A549 (cell line): Measurements from ENCODE around the gene OLIG1. TPM values are rescaled to one million over a fixed set of nuclear protein-coding genes. Genes with fewer than 3 reads are reported as not detected.

Experiments
- ATAC-seq, 2 experiments: fragments of 200-7000 bp in 1 of 2; fragments of >200 bp in 1 of 2; cut with Nextera tagmentation in 1 of 2; cut with Tn5 transposase in 1 of 2; 3 replicates each; pipeline versions ENCODE4 v1.8.0 to v1.9.1; 2018 to 2020; ENCODE audit warnings: mild to moderate bottlenecking in 1 of 2, moderate library complexity in 1 of 2
- CTCF ChIA-PET: fragments of 300-600 bp; sonication (Branson Sonifier 250); formaldehyde crosslinking; extraction: SDS; loops from one replicate; lab custom pipeline; 2021; ENCODE audit warnings: antibody characterized with exemption, inconsistent platforms; lab: Yijun Ruan, JAX
- POLR2A ChIA-PET: fragments of 350-600 bp; formaldehyde crosslinking; extraction: SDS; loops from one replicate; lab custom pipeline; 2021; ENCODE audit warnings: antibody characterized with exemption, inconsistent platforms; lab: Yijun Ruan, JAX
- DNase-seq, 2 experiments: peaks; one replicate each; pipeline versions ENCODE4 v3.0.0 to v3.0.0-alpha.2; 2011 to 2016; ENCODE audit warnings: low read depth in 1 of 2, low spot score in 1 of 2
- FAIRE-seq: peaks from 2 replicates; lab custom pipeline; 2011; peaks lifted over from hg19 to GRCh38; lab: Jason Lieb, UNC
- H3K27ac ChIP-seq, 2 experiments: fragments of >200 bp; sonication (Bioruptor Twin); formaldehyde crosslinking; 3 replicates each; pipeline ENCODE4 v1.5.1; 2016 to 2017
- H3K4me1 ChIP-seq: fragments of >200 bp; sonication (Bioruptor Twin); formaldehyde crosslinking; 3 replicates; pipeline ENCODE4 v1.6.1; 2016
- H3K4me2 ChIP-seq: fragments of >200 bp; sonication (Bioruptor Twin); formaldehyde crosslinking; 3 replicates; pipeline ENCODE4 v1.6.1; 2016
- H3K4me3 ChIP-seq: fragments of >200 bp; sonication (Bioruptor Twin); formaldehyde crosslinking; 3 replicates; pipeline ENCODE4 v1.5.1; 2016
- H3K9me3 ChIP-seq: fragments of >200 bp; sonication (Bioruptor Twin); formaldehyde crosslinking; 3 replicates; pipeline ENCODE4 v1.6.1; 2016
- CBX8 ChIP-seq: fragments of 200-600 bp; sonication (generic); IDR thresholded peaks from 2 replicates; pipeline ENCODE4 v1.6.1; 2016
- CEBPB ChIP-seq, 2 experiments: fragments of >200 bp in 1 of 2; sonication (Bioruptor Twin) in 1 of 2; formaldehyde crosslinking in 1 of 2; IDR thresholded peaks; 2 replicates each; pipeline ENCODE4 v1.6.1; 2012 to 2016
- CHD2 ChIP-seq: fragments of 150-350 bp; IDR thresholded peaks from 2 replicates; pipeline ENCODE4 v1.6.1; 2014; ENCODE audit warnings: low read length; ENCODE audit not compliant: partially characterized antibody
- CTCF ChIP-seq: fragments of >200 bp; sonication (Bioruptor Twin); formaldehyde crosslinking; IDR thresholded peaks from 3 replicates; pipeline ENCODE4 v1.5.1; 2016
- E2F6 ChIP-seq: IDR thresholded peaks from 2 replicates; pipeline ENCODE4 v1.6.1; 2012; ENCODE audit warnings: low read depth, borderline replicate concordance
- FOSL2 ChIP-seq, 2 experiments: fragments of 450-650 bp in 1 of 2; fragments of >200 bp in 1 of 2; sonication (Bioruptor Twin) in 1 of 2; formaldehyde crosslinking; IDR thresholded peaks; 2 replicates each; pipeline versions ENCODE4 v1.5.0 to v1.6.1; 2016 to 2020; ENCODE audit warnings: mild to moderate bottlenecking in 1 of 2, moderate library complexity in 1 of 2
- GATA3 ChIP-seq: IDR thresholded peaks from 2 replicates; pipeline ENCODE4 v1.6.1; 2012; ENCODE audit warnings: borderline replicate concordance
- HMGXB4 ChIP-seq: fragments of 250-450 bp; sonication (Bioruptor Pico); IDR thresholded peaks from 2 replicates; pipeline ENCODE4 v1.5.0; 2021; ENCODE audit warnings: mild to moderate bottlenecking, moderate library complexity, borderline replicate concordance
- HOXA7 ChIP-seq: fragments of 250-450 bp; sonication (Bioruptor Pico); IDR thresholded peaks from 2 replicates; pipeline ENCODE4 v1.5.0; 2020; ENCODE audit warnings: mild to moderate bottlenecking, moderate library complexity
- HOXB13 ChIP-seq: fragments of 250-450 bp; sonication (Bioruptor Pico); IDR thresholded peaks from 2 replicates; pipeline ENCODE4 v1.5.0; 2020; ENCODE audit warnings: low read depth, mild to moderate bottlenecking, moderate library complexity
- HOXB5 ChIP-seq: fragments of 250-450 bp; sonication (Bioruptor Pico); IDR thresholded peaks from 2 replicates; pipeline ENCODE4 v1.5.0; 2020; ENCODE audit warnings: mild to moderate bottlenecking, moderate library complexity
- JUN ChIP-seq, 2 experiments: fragments of >200 bp; sonication (Bioruptor Twin); formaldehyde crosslinking; IDR thresholded peaks; 2 replicates in 1 of 2; 3 replicates in 1 of 2; pipeline ENCODE4 v1.6.1; 2016 to 2017
- KDM1A ChIP-seq: fragments of 200-600 bp; sonication (generic); IDR thresholded peaks from 2 replicates; pipeline ENCODE4 v1.6.1; 2016; ENCODE audit warnings: low read depth, mild to moderate bottlenecking
- MAFK ChIP-seq: fragments of 450-650 bp; IDR thresholded peaks from 2 replicates; pipeline ENCODE4 v1.6.1; 2014; ENCODE audit not compliant: partially characterized antibody
- NFE2L2 ChIP-seq: fragments of 150-350 bp; conservative IDR thresholded peaks from 2 replicates; pipeline ENCODE4 v1.6.1; 2014; ENCODE audit warnings: low read length
- PBX3 ChIP-seq: IDR thresholded peaks from 2 replicates; pipeline ENCODE4 v1.6.1; 2012
- POLR2AphosphoS2 ChIP-seq: conservative IDR thresholded peaks from 2 replicates; pipeline ENCODE4 v1.6.1; 2012; ENCODE audit warnings: low read length, improper control_type of control experiment, inconsistent platforms
- RAD21 ChIP-seq, 2 experiments: fragments of >200 bp in 1 of 2; sonication (Bioruptor Twin) in 1 of 2; formaldehyde crosslinking in 1 of 2; IDR thresholded peaks in 1 of 2; conservative IDR thresholded peaks in 1 of 2; 2 replicates in 1 of 2; 3 replicates in 1 of 2; pipeline ENCODE4 v1.6.1; 2012 to 2018; ENCODE audit warnings: inconsistent platforms in 1 of 2
- RARB ChIP-seq: fragments of 250-450 bp; sonication (Bioruptor Pico); IDR thresholded peaks from 2 replicates; pipeline ENCODE4 v1.8.0; 2021; ENCODE audit warnings: mild to moderate bottlenecking, moderate library complexity
- RFX5 ChIP-seq: fragments of 450-650 bp; IDR thresholded peaks from 2 replicates; pipeline ENCODE4 v1.7.1; 2014; ENCODE audit warnings: antibody characterized with exemption, mild to moderate bottlenecking, moderate library complexity
- RNF2 ChIP-seq: fragments of 200-600 bp; sonication (generic); IDR thresholded peaks from 2 replicates; pipeline ENCODE4 v1.6.1; 2016; ENCODE audit warnings: low read depth, mild to moderate bottlenecking, antibody characterized with exemption, moderate library complexity, borderline replicate concordance
- TP53 ChIP-seq: fragments of 250-450 bp; sonication (Bioruptor Pico); IDR thresholded peaks from 2 replicates; pipeline ENCODE4 v1.5.0; 2021; ENCODE audit warnings: mild to moderate bottlenecking, moderate library complexity
- USF2 ChIP-seq: fragments of 450-650 bp; IDR thresholded peaks from 2 replicates; pipeline ENCODE4 v1.6.1; 2014; ENCODE audit warnings: antibody characterized with exemption
- ZFP36 ChIP-seq: fragments of 450-650 bp; IDR thresholded peaks from 2 replicates; pipeline ENCODE4 v1.6.1; 2014; ENCODE audit warnings: borderline replicate concordance; ENCODE audit not compliant: partially characterized antibody
- ZNF302 ChIP-seq: fragments of 250-450 bp; sonication (Bioruptor Pico); IDR thresholded peaks from 2 replicates; pipeline ENCODE4 v1.9.0; 2021; ENCODE audit warnings: inconsistent platforms, mild to moderate bottlenecking, moderate library complexity
- WGBS: methylation state at CpG from one replicate; pipeline ENCODE4 v1.1.6; 2017; ENCODE audit errors: missing lambda C conversion rate; 5-methylcytosine and 5-hydroxymethylcytosine counted together
- polyA plus RNA-seq, 4 experiments: library from polyadenylated mRNA; depleted of rRNA in 3 of 4; stranded (reverse); fragments of >200 nt; fragmentation: RNase III in 1 of 4; extraction: RNeasy Plus Mini Kit Qiagen cat#74134 plus additional on column Dnase treatment in 1 of 4; gene quantifications; 2 replicates in 3 of 4; 3 replicates in 1 of 4; pipeline ENCODE4 v1.2.3, GENCODE V29; 2011 to 2017

Gene OLIG1
- polyA plus RNA-seq, 2 of the 4 experiments (the other 2 are of a cell fraction) = not detected

GRCh38 chr21:33026878-33027400, 43.0 kb upstream of the OLIG1 start:
- H3K4me3 ChIP-seq = no peak overlapping the region
- WGBS = 57% methylated on average over 17 of the region's 54 CpGs
- TF ChIP-seq FOSL2 (IDR thresholded peaks at IDR 0.05) = no peak
- no peak for TF ChIP-seq FOSL2 (CRISPR knock-in tag; IDR thresholded peaks at IDR 0.05)
- no peak for TF ChIP-seq GATA3
- TF ChIP-seq JUN (IDR thresholded peaks at IDR 0.05) = no peak
- no peak for TF ChIP-seq RFX5
- TF ChIP-seq CEBPB (IDR thresholded peaks at IDR 0.05) = no peak
- TF ChIP-seq KDM1A = no peak
- DNase-seq (peak in 1 of 2 experiments; percentile 21), ATAC-seq (no peak), FAIRE-seq (no peak)
- H3K9me3 ChIP-seq = no peaks in the 10 kb centered on the region
- CTCF ChIA-PET = interaction anchor here (0.9 to 2.2 kb wide), 2 partner anchors 10 to 87 kb away, joined by 3 to 8 read pairs; no protein-coding TSS in a partner anchor
- H3K27ac ChIP-seq = no peak overlapping the region
- no peak overlapping the region for H3K4me2 ChIP-seq
- POLR2A ChIA-PET = no interaction called here
- no peaks in the 10 kb centered on the region for H3K4me1 ChIP-seq

GRCh38 chr21:33027401-33028286, 42.3 kb upstream of the OLIG1 start:
- H3K4me3 ChIP-seq = no peak overlapping the region
- no peaks in the 10 kb centered on the region for H3K4me1 ChIP-seq
- ChIA-PET CTCF (interaction anchor here (0.9 to 2.2 kb wide), 2 partner anchors 11 to 87 kb away, joined by 3 to 8 read pairs; no protein-coding TSS in a partner anchor), POLR2A (no interaction called here)
- no peak overlapping the region for H3K27ac ChIP-seq
- ATAC-seq = no peak
- 57% methylated on average over 6 of the region's 85 CpGs for whole genome bisulfite sequencing
- no peak for FAIRE-seq
- H3K4me2 ChIP-seq = no peak overlapping the region
- no peak for DNase-seq
- TF ChIP-seq HOXB5 (no peak), USF2 (no peak), HMGXB4 (CRISPR knock-in tag) (no peak), POLR2AphosphoS2 (no peak), RARB (CRISPR knock-in tag) (no peak), TP53 (no peak), NFE2L2 (no peak), ZFP36 (no peak), KDM1A (no peak), CBX8 (no peak), JUN (IDR thresholded peaks at IDR 0.05) (no peak), ZNF302 (CRISPR knock-in tag) (no peak)
- no peaks in the 10 kb centered on the region for H3K9me3 ChIP-seq

GRCh38 chr21:33028287-33028670, 41.7 kb upstream of the OLIG1 start:
- POLR2A ChIA-PET = no interaction called here
- H3K4me3 ChIP-seq = no peak overlapping the region
- H3K27ac ChIP-seq = no peak overlapping the region
- no peak for DNase-seq
- ATAC-seq = no peak
- WGBS = 59% methylated on average over 13 of the region's 15 CpGs
- no peak for FAIRE-seq
- no peaks in the 10 kb centered on the region for H3K4me1 ChIP-seq
- H3K4me2 ChIP-seq = no peak overlapping the region
- CTCF ChIA-PET = no interaction called here
- H3K9me3 ChIP-seq = no peaks in the 10 kb centered on the region
- no peak for TF ChIP-seq HOXB13 (CRISPR knock-in tag)
- TF ChIP-seq POLR2AphosphoS2 = no peak
- no peak for TF ChIP-seq RAD21 (conservative IDR thresholded peaks at IDR 0.05 in 1 of 2, IDR thresholded peaks at IDR 0.05 in 1 of 2)
- no peak for TF ChIP-seq HOXA7 (CRISPR knock-in tag)
- TF ChIP-seq CTCF = no peak
- no peak for TF ChIP-seq E2F6
- no peak for TF ChIP-seq RNF2
- no peak for TF ChIP-seq MAFK
- TF ChIP-seq GATA3 = no peak
- TF ChIP-seq CHD2 = no peak
- no peak for TF ChIP-seq CBX8
- no peak for TF ChIP-seq PBX3
